Muscle layer of duodenum (tissue), 2 donors: ENCODE results near the gene WT1.
"Not testable (repeated sequence)": the region's sequence is repeated elsewhere in the genome, so short reads cannot be mapped to it uniquely, and the experiment has no call there.

Experiments
- H3K27ac ChIP-seq: one replicate; pipeline ENCODE4 v1.7.0; 2013; ENCODE audit warnings: mild to moderate bottlenecking, low read length
- H3K27me3 ChIP-seq: one replicate; pipeline ENCODE4 v1.7.0; 2013; ENCODE audit warnings: low read depth, mild to moderate bottlenecking, control low read depth, low read length
- H3K36me3 ChIP-seq, 2 donors: one replicate each; pipeline ENCODE4 v1.7.0; 2013; ENCODE audit warnings: low read length in 2 of 2, control low read depth in 1 of 2, mild to moderate bottlenecking in 1 of 2; ENCODE audit not compliant: insufficient read depth in 2 of 2, control insufficient read depth in 1 of 2
- H3K4me1 ChIP-seq, 2 donors: one replicate each; pipeline ENCODE4 v1.7.0; 2013; ENCODE audit warnings: low read length in 2 of 2, mild to moderate bottlenecking in 2 of 2, control low read depth in 1 of 2, moderate library complexity in 1 of 2; ENCODE audit not compliant: insufficient read depth in 2 of 2, control insufficient read depth in 1 of 2
- H3K4me3 ChIP-seq, 2 donors: one replicate each; pipeline ENCODE4 v1.7.0; 2013; ENCODE audit warnings: low read length in 2 of 2, low read depth in 1 of 2, mild to moderate bottlenecking in 1 of 2
- H3K9me3 ChIP-seq, 2 donors: one replicate each; pipeline ENCODE4 v1.7.0; 2013; ENCODE audit warnings: low read length in 2 of 2, control low read depth in 1 of 2, mild to moderate bottlenecking in 1 of 2; ENCODE audit not compliant: control insufficient read depth in 1 of 2
- donor health status: healthy.

WT1 gene

GRCh38 chr11:32385998-32386397 is 49.3 kb downstream of the WT1 start:
- Histone ChIP-seq H3K4me1 (peaks cover 6 to 16% of the 10 kb centered on the region in 2 donors), H3K4me3 (no peak overlapping the region), H3K27ac (no peak overlapping the region), H3K9me3 (no peaks in the 10 kb centered on the region), H3K27me3 (no peaks in the 10 kb centered on the region), H3K36me3 (no peaks in the 10 kb centered on the region)

- H3K27me3 ChIP-seq: no peaks in the 10 kb centered on the region
- H3K4me1 ChIP-seq: peaks cover 0 to 14% of the 10 kb centered on the region in 2 donors
- H3K9me3 ChIP-seq: peaks cover 0 to 2% of the 10 kb centered on the region in 2 donors
- no peak overlapping the region for H3K27ac ChIP-seq
- no peak overlapping the region for H3K4me3 ChIP-seq
- H3K36me3 ChIP-seq: no peaks in the 10 kb centered on the region
Observed at GRCh38 chr11:32382339-32383049, 52.8 kb downstream of the WT1 start.

GRCh38 chr11:32381179-32381578 is 54.2 kb downstream of the WT1 start:
- peaks cover 0 to 2% of the 10 kb centered on the region in 2 donors for H3K9me3 ChIP-seq
- no peak overlapping the region for H3K27ac ChIP-seq
- no peaks in the 10 kb centered on the region for H3K36me3 ChIP-seq
- no peaks in the 10 kb centered on the region for H3K27me3 ChIP-seq
- H3K4me3 ChIP-seq: no peak overlapping the region
- peaks cover 0 to 1% of the 10 kb centered on the region in 2 donors for H3K4me1 ChIP-seq

GRCh38 chr11:32379719-32380118 is 55.6 kb downstream of the WT1 start:
- no peak overlapping the region for H3K27ac ChIP-seq
- peaks cover 0 to 2% of the 10 kb centered on the region in 2 donors for H3K9me3 ChIP-seq
- no peaks in the 10 kb centered on the region for H3K4me1 ChIP-seq
- no peaks in the 10 kb centered on the region for H3K36me3 ChIP-seq
- H3K4me3 ChIP-seq: no peak overlapping the region
- no peaks in the 10 kb centered on the region for H3K27me3 ChIP-seq

- H3K4me1 ChIP-seq: no peaks in the 10 kb centered on the region
- H3K27ac ChIP-seq: no peak overlapping the region
- no peaks in the 10 kb centered on the region for H3K27me3 ChIP-seq
- H3K4me3 ChIP-seq: no peak overlapping the region
- H3K36me3 ChIP-seq: no peaks in the 10 kb centered on the region
- H3K9me3 ChIP-seq: peaks cover 0 to 2% of the 10 kb centered on the region in 2 donors
Observed at GRCh38 chr11:32375826-32376225, 59.5 kb downstream of the WT1 start.

GRCh38 chr11:32374261-32374711 is 61.1 kb downstream of the WT1 start:
- H3K27ac ChIP-seq: no peak overlapping the region
- no peaks in the 10 kb centered on the region for H3K27me3 ChIP-seq
- peaks cover 0 to 2% of the 10 kb centered on the region in 2 donors for H3K9me3 ChIP-seq
- no peak overlapping the region for H3K4me3 ChIP-seq
- no peaks in the 10 kb centered on the region for H3K4me1 ChIP-seq
- H3K36me3 ChIP-seq: no peaks in the 10 kb centered on the region

GRCh38 chr11:32369987-32370386 is 65.4 kb downstream of the WT1 start:
- H3K4me1 ChIP-seq, H3K36me3 ChIP-seq, H3K4me3 ChIP-seq, H3K27ac ChIP-seq, H3K9me3 ChIP-seq, H3K27me3 ChIP-seq: not testable (repeated sequence)

- no peaks in the 10 kb centered on the region for H3K36me3 ChIP-seq
- H3K27ac ChIP-seq: no peak overlapping the region
- no peaks in the 10 kb centered on the region for H3K4me1 ChIP-seq
- no peak overlapping the region for H3K4me3 ChIP-seq
- no peaks in the 10 kb centered on the region for H3K27me3 ChIP-seq
- H3K9me3 ChIP-seq: peaks cover 0 to 3% of the 10 kb centered on the region in 2 donors
Observed at GRCh38 chr11:32366666-32367065, 68.7 kb downstream of the WT1 start.

DNA sequence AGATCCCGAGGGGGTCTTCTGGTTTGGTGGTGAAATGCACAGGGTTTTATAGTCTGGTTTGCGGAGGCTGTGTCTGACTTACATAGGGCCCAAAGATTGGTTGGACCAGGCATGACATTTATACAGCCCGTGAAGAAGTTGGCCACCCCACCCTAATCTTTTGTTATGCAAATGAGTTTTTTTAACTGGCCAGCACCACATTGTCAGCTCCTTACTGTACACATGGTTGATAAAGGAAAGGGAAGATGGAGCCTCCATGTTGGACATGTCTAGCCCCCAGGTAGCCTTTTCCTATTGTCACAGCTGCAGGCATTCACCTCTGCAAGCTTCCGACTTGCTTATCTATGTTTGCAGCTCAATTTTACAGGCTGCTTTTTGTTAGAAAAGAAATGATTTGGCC is 70.1 kb downstream of the WT1 start:
- Histone ChIP-seq H3K4me3 (no peak overlapping the region), H3K4me1 (no peaks in the 10 kb centered on the region), H3K27me3 (no peaks in the 10 kb centered on the region), H3K9me3 (peaks cover 0 to 3% of the 10 kb centered on the region in 2 donors), H3K36me3 (no peaks in the 10 kb centered on the region), H3K27ac (no peak overlapping the region)

GRCh38 chr11:32358729-32359128 is 76.6 kb downstream of the WT1 start:
- H3K36me3 ChIP-seq: no peaks in the 10 kb centered on the region
- no peaks in the 10 kb centered on the region for H3K27me3 ChIP-seq
- H3K4me1 ChIP-seq: no peaks in the 10 kb centered on the region
- H3K4me3 ChIP-seq: no peak overlapping the region
- no peak overlapping the region for H3K27ac ChIP-seq
- H3K9me3 ChIP-seq: no peaks in the 10 kb centered on the region

DNA sequence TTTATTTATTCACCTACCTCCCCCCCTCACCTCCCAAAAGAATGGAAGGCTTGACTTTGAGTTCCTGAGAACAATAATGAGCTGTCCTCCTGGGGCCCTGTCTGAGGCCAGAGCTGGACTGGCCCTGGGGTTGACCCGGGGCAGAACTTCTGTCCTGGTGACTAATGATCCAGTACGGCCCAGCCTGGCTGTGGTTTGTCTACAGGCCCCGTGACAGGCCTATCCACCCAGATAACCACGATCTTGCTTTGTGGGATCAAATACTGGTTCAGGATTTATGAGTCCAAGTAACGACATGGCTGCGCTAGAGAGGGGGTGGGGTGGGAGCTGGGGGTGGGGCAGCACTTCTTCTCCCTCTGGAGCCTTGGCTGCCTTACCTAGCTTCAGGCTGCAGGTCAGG is 81.5 kb downstream of the WT1 start:
- H3K4me3 ChIP-seq: no peak overlapping the region
- H3K27ac ChIP-seq: no peak overlapping the region
- no peaks in the 10 kb centered on the region for H3K9me3 ChIP-seq
- no peaks in the 10 kb centered on the region for H3K27me3 ChIP-seq
- H3K4me1 ChIP-seq: no peaks in the 10 kb centered on the region
- H3K36me3 ChIP-seq: no peaks in the 10 kb centered on the region

DNA sequence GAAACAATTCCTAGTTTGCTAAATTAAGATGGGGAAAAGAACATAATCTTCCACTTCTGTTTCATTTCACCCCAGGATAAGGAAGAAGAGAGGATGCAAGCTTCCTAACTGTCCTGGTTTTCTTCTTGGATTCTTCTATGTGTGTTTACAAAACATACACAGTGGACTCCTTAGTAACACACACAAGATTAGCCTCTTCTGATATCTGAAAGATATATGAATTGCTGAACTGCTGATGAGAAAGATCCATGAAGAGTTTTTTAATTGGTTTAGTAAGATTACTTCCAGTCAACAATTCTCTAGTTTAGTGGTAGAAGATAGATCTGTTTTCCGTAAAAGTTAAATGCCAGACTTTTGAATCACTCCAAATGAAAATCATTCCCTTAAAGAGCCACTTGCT is 86.8 kb downstream of the WT1 start:
- H3K4me3 ChIP-seq: no peak overlapping the region
- H3K27me3 ChIP-seq: no peaks in the 10 kb centered on the region
- no peak overlapping the region for H3K27ac ChIP-seq
- peaks cover 0 to 10% of the 10 kb centered on the region in 2 donors for H3K4me1 ChIP-seq
- H3K36me3 ChIP-seq: no peaks in the 10 kb centered on the region
- H3K9me3 ChIP-seq: no peaks in the 10 kb centered on the region
